B cell (primary cell): ENCODE data around the gene CDH20. TPM values are rescaled to one million over a fixed set of nuclear protein-coding genes. Genes with fewer than 3 reads are reported as not detected.

ENCODE experiments used
- ATAC-seq: fragments of 200-7000 bp; cut with Tn5 transposase; one replicate; pipeline ENCODE4 v1.10.0; 2021; ENCODE audit warnings: low read depth, mild to moderate bottlenecking, moderate number of reproducible peaks, moderate library complexity
- CTCF ChIA-PET: fragments of 350-600 bp; sonication (Branson Sonifier 250); formaldehyde crosslinking; loops from one replicate; lab custom pipeline; 2021; ENCODE audit warnings: antibody characterized with exemption, inconsistent platforms; lab: Charles Lee
- POLR2A ChIA-PET: fragments of 350-600 bp; sonication (Branson Sonifier 250); formaldehyde crosslinking; loops from one replicate; lab custom pipeline; 2021; ENCODE audit warnings: antibody characterized with exemption; lab: Charles Lee
- DNase-seq: peaks from one replicate; pipeline ENCODE4 v3.0.0; 2013
- H2AFZ ChIP-seq: 2 replicates; pipeline ENCODE4 v1.6.1; 2012; ENCODE audit warnings: mild to moderate bottlenecking, low read depth, low read length; ENCODE audit not compliant: insufficient read depth, poor library complexity, severe bottlenecking
- H3K27ac ChIP-seq, 2 donors: 1 replicate in 1 of 2; 2 replicates in 1 of 2; pipeline ENCODE4 v1.5.1; 2012 to 2013; ENCODE audit warnings: low read length in 2 of 2, mild to moderate bottlenecking in 2 of 2, moderate library complexity in 1 of 2
- H3K27me3 ChIP-seq, 4 experiments: fragments of 200-600 bp in 1 of 4; sonication (generic) in 1 of 4; replicated peaks in 1 of 4; 1 replicate in 2 of 4; 2 replicates in 2 of 4; pipeline versions ENCODE4 v1.6.1 to v1.7.0; 2013 to 2016; ENCODE audit warnings: low read length in 3 of 4, mild to moderate bottlenecking in 2 of 4, mixed read lengths in 1 of 4, moderate library complexity in 1 of 4; ENCODE audit not compliant: insufficient read depth in 4 of 4, control insufficient read depth in 3 of 4; ENCODE audit errors: control extremely low read depth in 1 of 4
- H3K36me3 ChIP-seq, 2 experiments: replicated peaks in 1 of 2; 1 replicate in 1 of 2; 2 replicates in 1 of 2; pipeline versions ENCODE4 v1.6.1 to v1.7.1; 2013; ENCODE audit warnings: low read length in 1 of 2; ENCODE audit not compliant: insufficient read depth in 2 of 2, control insufficient read depth in 1 of 2; ENCODE audit errors: control extremely low read depth in 1 of 2, extremely low read depth in 1 of 2
- H3K4me1 ChIP-seq, 2 donors: fragments of 200-600 bp in 1 of 2; sonication (generic) in 1 of 2; 1 replicate in 1 of 2; 2 replicates in 1 of 2; pipeline versions ENCODE4 v1.5.1 to v1.6.1; 2013 to 2017; ENCODE audit warnings: low read length in 2 of 2; ENCODE audit not compliant: control insufficient read depth in 2 of 2, insufficient read depth in 2 of 2
- H3K4me2 ChIP-seq: replicated peaks from 2 replicates; pipeline ENCODE3; 2012; ENCODE audit warnings: mild to moderate bottlenecking, low read depth, low read length; ENCODE audit not compliant: poor library complexity, severe bottlenecking
- H3K4me3 ChIP-seq, 5 experiments: fragments of 200-600 bp in 1 of 5; sonication (generic) in 1 of 5; 1 replicate in 3 of 5; 2 replicates in 2 of 5; pipeline versions ENCODE4 v1.5.1 to v1.7.0; 2011 to 2016; ENCODE audit warnings: low read length in 4 of 5, mild to moderate bottlenecking in 4 of 5, low read depth in 2 of 5, control low read depth in 1 of 5, moderate library complexity in 1 of 5; ENCODE audit not compliant: insufficient read depth in 1 of 5; ENCODE audit errors: control extremely low read depth in 1 of 5, extremely low read depth in 1 of 5
- H3K79me2 ChIP-seq: fragments of 200-600 bp; sonication (generic); one replicate; pipeline ENCODE4 v1.6.0; 2016; ENCODE audit warnings: low read length; ENCODE audit not compliant: control insufficient read depth, insufficient read depth
- H3K9ac ChIP-seq: fragments of 200-600 bp; sonication (generic); 2 replicates; pipeline ENCODE4 v1.6.1; 2017; ENCODE audit warnings: mild to moderate bottlenecking, low read length, moderate library complexity
- H3K9me3 ChIP-seq, 3 donors: one replicate each; pipeline versions ENCODE4 v1.6.1 to v1.7.1; 2013; ENCODE audit warnings: low read length in 2 of 3; ENCODE audit not compliant: control insufficient read depth in 2 of 3, insufficient read depth in 1 of 3; ENCODE audit errors: control extremely low read depth in 1 of 3
- H4K20me1 ChIP-seq: 2 replicates; pipeline ENCODE4 v1.6.0; 2012; ENCODE audit warnings: mild to moderate bottlenecking, low read length; ENCODE audit not compliant: insufficient read depth, control insufficient read depth, poor library complexity, severe bottlenecking
- H3K27ac Mint-ChIP-seq: one replicate; pipeline ENCODE4 v1.8.0; 2021; ENCODE audit warnings: mixed read lengths
- H3K27me3 Mint-ChIP-seq: one replicate; pipeline ENCODE4 v1.8.0; 2021; ENCODE audit warnings: mixed read lengths
- H3K4me1 Mint-ChIP-seq: one replicate; pipeline ENCODE4 v1.8.0; 2021; ENCODE audit warnings: mixed read lengths
- H3K4me3 Mint-ChIP-seq: one replicate; pipeline ENCODE4 v1.8.0; 2021; ENCODE audit warnings: mixed read lengths
- H3K9me3 Mint-ChIP-seq: one replicate; pipeline ENCODE4 v1.8.0; 2022; ENCODE audit warnings: mixed read lengths; ENCODE audit not compliant: insufficient read depth
- CTCF ChIP-seq: fragments of 200-600 bp; IDR thresholded peaks from one replicate; pipeline ENCODE4 v1.8.0; 2022; ENCODE audit warnings: antibody characterized with exemption, mild to moderate bottlenecking
- EZH2 ChIP-seq: IDR thresholded peaks from 2 replicates; pipeline ENCODE4 v1.6.1; 2012; ENCODE audit warnings: borderline replicate concordance, low read depth, mild to moderate bottlenecking, moderate library complexity, low read length; ENCODE audit not compliant: insufficient read depth, poor library complexity, severe bottlenecking
- WGBS: methylation state at CpG from one replicate; pipeline ENCODE4 v1.1.5; 2013; ENCODE audit warnings: missing lambda C conversion rate; ENCODE audit not compliant: insufficient coverage; 5-methylcytosine and 5-hydroxymethylcytosine counted together
- intact Hi-C: fragments of 100-400 bp; cut with micrococcal nuclease; formaldehyde crosslinking; loops from one replicate; pipeline ENCODE4 v1.10.0; 2022
- polyA plus RNA-seq: library from polyadenylated mRNA; depleted of rRNA; stranded (reverse); fragments of >200 nt; gene quantifications from 2 replicates; pipeline ENCODE4 v1.2.3, GENCODE V29; 2012
- total RNA-seq, 2 donors: library from RNA; stranded (reverse); fragments of 120-200 nt in 1 of 2; gene quantifications; 1 replicate in 1 of 2; 2 replicates in 1 of 2; pipeline versions ENCODE4 v1.2.3 to v1.2.4, GENCODE V29; 2013 to 2022

CDH20 gene
- total and polyA plus RNA-seq, 2 donors (not counting 1 experiment from before 2014, with no cell fraction given) = 0.09 TPM; not detected in 1

- ChIA-PET CTCF (interaction anchor here (1.4 to 7.1 kb wide), 4 partner anchors 10 to 1515 kb away, joined by 4 to 87 read pairs (median 12); no protein-coding TSS in a partner anchor), POLR2A (no interaction called here)
- Histone ChIP-seq H3K79me2 (no peaks in the 10 kb centered on the region), H3K27ac (no peak overlapping the region), H3K4me2 (no peak overlapping the region), H3K9ac (no peak overlapping the region), H3K4me3 (no peak overlapping the region), H4K20me1 (no peaks in the 10 kb centered on the region), H3K36me3 (no peaks in the 10 kb centered on the region), H2AFZ (no peak overlapping the region), H3K9me3 (no peaks in the 10 kb centered on the region), H3K27me3 (peaks cover 0 to 2% (median 0%) of the 10 kb centered on the region in 4 experiments), H3K4me1 (no peaks in the 10 kb centered on the region)
- WGBS = no CpG with 5 or more reads among the region's 3 CpGs
- Mint-ChIP-seq H3K27me3 (peaks cover 15% of the 10 kb centered on the region), H3K27ac (no peak overlapping the region), H3K4me3 (no peak overlapping the region), H3K4me1 (no peaks in the 10 kb centered on the region), H3K9me3 (no peaks in the 10 kb centered on the region)
- TF ChIP-seq EZH2 (no peak), CTCF (no peak)
- DNase-seq = no peak
- intact Hi-C loops = no loop called here
- ATAC-seq = no peak
Observed at GRCh38 chr18:61503688-61504087, 170.5 kb downstream of the CDH20 start.

DNA sequence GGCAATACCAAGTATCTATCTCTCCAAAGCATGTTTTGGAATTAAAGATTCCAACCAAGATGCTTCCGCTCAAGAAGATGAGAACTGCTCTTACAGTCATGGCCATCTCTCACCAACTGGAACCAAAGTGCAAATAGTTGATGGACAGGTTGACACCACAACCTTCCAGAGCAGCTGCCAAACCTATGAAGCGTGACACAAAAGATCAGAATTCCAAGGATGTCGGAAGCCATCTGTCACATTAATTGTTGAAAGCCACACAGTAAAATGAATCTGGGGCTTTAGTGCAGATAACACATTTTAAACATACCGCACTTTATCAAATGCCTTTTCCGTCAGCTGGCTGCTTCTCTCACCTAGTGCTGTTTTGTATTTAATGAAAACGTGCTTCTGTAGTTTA lies 195.7 kb downstream of the CDH20 start:
- no peak for TF ChIP-seq EZH2
- WGBS = 100% methylated on average over 2 of the region's 6 CpGs
- no peaks in the 10 kb centered on the region for H3K4me1 Mint-ChIP-seq
- Histone ChIP-seq H3K9ac (no peak overlapping the region), H3K79me2 (no peaks in the 10 kb centered on the region), H2AFZ (no peak overlapping the region), H3K4me3 (no peak overlapping the region), H3K4me2 (no peak overlapping the region), H3K4me1 (no peaks in the 10 kb centered on the region), H3K27ac (no peak overlapping the region), H3K9me3 (peaks cover 0 to 2% (median 0%) of the 10 kb centered on the region in 3 donors), H4K20me1 (no peaks in the 10 kb centered on the region), H3K27me3 (no peaks in the 10 kb centered on the region), H3K36me3 (no peaks in the 10 kb centered on the region)
- ChIA-PET CTCF (no interaction called here), POLR2A (no interaction called here)
- no peak overlapping the region for H3K27ac Mint-ChIP-seq
- no peak overlapping the region for H3K4me3 Mint-ChIP-seq
- DNase-seq (no peak), ATAC-seq (no peak)
- H3K27me3 Mint-ChIP-seq = peaks cover 3% of the 10 kb centered on the region
- no peaks in the 10 kb centered on the region for H3K9me3 Mint-ChIP-seq
- intact Hi-C loops = no loop called here
